ENCODE results near the gene GIMAP5.

GIMAP5 gene

DNA sequence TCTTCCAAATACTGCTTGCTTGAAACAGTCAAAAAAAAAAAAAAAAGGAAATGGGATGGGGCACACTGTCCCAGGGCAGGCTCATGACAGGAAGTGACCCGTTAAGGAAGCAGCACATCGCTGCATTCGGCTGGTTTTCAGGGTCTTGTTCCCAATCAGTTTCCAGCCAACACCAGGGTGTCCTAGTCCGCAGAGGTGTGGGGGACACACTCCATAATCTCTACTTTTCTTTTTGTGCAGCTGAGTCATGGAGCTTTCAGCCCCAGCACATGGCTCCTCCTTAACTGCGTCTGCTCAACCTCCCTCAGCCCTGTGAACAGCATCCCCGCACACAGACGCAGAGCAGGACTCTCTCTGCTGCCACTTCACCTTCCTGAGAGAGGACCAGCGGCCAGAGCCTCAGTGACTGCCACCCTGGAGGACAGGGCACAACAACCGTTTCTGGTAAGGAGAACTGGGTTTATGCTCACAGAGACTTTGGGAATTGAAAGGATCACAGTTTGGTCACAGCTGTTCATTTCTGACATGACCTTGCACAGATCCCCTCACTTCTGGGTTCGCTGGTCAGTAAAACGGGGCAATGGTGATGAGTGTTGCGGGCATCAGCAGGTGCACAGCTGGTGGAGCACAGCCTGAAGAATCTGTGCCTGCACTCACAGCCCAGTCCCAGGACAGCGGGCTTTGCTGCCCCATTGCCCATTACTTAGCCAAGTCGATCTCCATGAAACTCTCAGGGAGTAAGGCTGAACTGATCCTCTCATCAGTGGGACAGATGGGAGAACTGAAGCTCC is at the start of gene GIMAP5:
Gene GIMAP5 (plus strand): TSS at position 154 of the 791 bp plus-strand sequence. CDS start 3,467 bp downstream, outside the sequence.
- peak; percentile 11 for DNase-seq

DNA sequence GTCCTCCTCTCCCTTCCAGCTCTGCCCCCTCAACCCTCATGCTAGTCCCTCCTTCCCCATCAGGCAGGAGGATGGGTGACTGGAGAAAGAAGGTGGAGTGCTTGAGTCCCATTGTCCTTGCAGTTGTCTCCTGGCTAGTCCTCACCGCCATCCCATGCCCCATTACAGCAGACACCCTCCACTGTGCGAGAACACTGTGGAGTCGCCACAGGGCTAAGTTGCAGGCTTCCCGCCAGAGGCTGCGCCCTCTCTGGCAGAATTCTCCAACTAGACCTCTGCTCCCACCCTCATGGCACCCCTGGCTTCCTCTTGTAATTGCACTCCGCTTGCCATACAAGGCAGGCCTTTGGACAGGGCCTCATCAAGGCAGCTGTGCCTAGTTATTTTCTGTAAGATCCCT is 48.6 kb upstream of the GIMAP5 start:
- DNase-seq: no peak

DNA sequence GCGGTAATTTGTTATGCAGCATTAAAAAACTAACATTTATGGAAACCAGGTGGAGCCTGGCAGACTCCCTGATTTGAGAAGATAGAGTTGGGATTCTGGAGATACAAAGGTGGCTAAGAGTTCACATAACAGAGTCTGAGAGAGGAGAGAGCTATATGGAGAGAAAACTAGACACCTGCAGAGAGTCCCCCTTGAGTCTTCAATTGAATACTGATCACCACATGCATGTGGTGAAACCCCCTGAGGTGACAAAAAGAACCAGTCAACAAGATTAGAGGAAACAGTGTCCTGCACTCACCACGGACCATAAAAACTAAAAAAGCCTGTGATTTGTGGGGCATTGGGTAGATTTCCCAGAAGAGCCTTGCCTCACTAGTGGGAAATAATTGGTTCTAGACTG is 41.6 kb upstream of the GIMAP5 start:
- DNase-seq: no peak

DNA sequence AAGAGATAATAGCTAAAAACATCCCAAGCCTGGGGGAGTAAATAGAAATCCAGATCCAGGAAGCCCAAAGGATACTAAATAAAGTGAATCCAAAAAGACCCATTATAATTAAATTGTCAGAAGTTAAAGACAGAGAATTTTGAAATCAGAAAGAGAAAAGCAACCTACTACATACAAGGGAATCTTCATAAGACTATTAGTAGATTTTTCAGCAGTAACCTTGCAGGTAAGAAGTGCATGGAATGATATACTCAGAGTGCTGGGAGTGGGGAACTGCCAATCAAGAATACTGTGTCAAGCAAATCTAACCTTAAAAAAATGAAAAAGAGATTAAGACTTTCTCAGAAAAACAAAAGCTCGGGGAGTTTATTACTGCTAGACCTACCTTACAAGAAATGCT is 34.0 kb upstream of the GIMAP5 start:
- DNase-seq: no peak

DNA sequence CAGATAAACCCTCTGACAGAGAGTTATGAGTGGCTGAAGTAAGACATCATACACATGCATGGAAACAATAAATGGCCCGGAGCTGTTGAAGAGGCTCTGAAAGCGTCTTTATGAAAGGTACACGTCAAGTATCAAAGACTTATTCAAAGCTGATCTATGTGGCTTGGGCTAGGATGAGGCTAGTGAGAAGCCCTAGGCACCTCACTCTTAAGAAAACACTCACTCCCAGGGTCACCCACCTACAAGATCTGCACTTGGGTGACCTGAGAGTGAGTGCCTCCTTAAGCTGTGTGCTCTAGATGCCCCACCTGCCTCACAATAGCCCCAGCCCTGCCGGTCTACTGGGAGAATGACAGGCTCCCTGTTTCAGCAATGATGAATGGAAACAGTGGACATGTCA is 21.9 kb upstream of the GIMAP5 start:
- no peak for DNase-seq

DNA sequence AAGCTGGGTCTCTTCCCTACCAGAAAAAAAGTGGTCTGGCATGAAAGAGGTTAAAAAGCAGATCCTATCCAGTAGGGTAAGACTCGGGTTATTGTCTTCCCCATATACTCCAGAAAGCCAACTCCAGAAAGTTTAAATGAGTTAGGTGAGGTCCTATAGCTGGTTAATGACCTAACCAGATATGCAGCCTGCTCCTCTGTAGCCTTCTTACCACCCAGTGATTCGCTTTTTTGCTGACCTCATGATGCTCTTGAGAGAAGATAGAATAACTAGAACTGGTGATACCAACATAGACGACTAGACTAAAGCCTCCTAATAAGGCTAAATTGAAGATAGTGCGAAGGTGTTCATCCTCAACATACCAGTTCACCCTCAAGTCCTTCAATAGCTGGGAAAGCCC is 21.5 kb upstream of the GIMAP5 start:
- DNase-seq: no peak

DNA sequence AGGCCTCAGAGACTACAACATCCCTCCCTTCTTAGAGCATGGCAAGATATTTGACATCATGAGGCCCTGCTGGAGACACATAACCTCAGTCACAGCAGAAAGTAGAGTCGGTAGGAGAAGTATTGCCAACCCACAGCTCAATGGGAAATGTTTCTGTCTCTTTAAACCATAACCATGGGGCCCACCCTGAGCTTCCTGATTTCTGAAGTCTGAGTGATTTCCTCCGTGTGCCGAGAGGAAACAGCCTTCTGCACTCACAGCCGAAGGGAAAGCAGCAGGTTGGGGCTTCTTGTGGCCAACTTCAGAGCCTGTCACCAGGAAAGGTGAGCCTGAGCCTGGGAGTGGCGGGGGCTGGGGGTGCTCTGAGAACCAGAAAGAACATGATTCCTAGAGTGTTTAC is 20.9 kb upstream of the GIMAP5 start, which contains the start of gene GIMAP1:
Gene GIMAP1 (plus strand): TSS at position 246 of the 400 bp plus-strand sequence. CDS start 2,435 bp downstream, outside the sequence.
- DNase-seq: peak; percentile 58

DNA sequence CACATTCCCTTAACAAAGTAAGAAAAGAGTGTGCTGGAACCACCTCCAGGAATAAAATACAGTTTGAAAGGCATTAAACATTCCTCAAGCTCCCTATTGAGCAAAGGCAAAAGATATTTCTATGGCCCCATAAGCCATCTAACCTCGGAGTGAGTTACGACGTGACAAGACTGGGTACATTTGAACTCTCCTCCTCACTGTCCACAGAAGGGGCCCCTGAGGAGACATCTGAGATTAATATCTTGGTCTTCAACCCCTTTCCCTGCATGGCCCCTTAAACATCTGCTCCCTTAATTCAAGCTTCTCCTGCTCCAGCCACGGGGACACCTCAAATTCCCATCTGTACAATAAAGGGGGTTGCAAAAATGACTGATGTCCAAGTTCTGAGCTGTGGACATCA is 20.3 kb upstream of the GIMAP5 start:
- no peak for DNase-seq

DNA sequence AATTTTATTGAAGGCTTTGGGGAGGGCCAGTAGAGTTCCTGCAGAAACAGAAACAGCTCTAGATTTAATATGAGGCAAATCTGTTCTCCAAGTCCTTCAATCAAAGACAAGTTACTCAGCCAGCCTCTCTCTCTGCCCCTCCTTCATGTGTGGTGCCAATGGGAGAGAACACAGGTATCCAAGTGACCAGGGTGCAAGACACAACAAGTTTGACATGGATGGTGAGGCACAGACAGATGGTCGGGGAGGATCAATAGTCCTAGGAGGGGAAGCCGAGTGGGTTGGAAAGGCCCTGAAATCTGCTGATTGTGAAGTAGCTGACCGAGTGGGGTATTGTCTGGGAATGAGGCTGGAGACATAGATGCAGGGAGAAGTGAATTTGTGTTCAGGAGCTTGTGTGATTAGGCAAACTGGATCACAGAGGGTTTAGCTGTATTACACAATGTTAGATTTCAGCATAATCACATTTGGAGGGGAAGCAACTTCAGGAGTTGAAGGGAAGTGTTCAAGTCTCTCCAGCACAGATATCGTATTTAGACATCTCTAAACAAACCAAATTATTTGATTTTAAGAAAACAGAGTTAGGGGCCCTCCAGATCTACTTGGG is 19.3 kb upstream of the GIMAP5 start:
- DNase-seq: peak; percentile 17

DNA sequence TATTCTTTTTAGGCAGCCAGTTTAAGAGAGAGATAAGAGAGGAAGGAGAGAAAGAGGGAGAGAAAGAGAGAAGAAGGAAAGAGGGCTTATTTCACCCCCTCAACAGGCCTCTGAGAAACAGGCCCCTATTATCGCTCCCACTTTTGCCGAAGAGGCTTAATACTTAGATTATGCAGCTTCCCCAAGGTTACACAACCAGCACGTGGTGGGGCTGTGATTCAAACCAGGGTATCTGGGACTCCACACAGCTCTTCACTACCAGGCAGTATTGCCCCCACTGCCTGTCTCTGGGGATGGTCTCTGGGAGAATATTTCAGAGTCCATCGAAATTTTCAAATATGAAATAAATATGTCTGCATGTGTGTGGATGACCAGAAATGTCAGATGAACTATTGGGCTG is 17.8 kb upstream of the GIMAP5 start:
- no peak for DNase-seq

DNA sequence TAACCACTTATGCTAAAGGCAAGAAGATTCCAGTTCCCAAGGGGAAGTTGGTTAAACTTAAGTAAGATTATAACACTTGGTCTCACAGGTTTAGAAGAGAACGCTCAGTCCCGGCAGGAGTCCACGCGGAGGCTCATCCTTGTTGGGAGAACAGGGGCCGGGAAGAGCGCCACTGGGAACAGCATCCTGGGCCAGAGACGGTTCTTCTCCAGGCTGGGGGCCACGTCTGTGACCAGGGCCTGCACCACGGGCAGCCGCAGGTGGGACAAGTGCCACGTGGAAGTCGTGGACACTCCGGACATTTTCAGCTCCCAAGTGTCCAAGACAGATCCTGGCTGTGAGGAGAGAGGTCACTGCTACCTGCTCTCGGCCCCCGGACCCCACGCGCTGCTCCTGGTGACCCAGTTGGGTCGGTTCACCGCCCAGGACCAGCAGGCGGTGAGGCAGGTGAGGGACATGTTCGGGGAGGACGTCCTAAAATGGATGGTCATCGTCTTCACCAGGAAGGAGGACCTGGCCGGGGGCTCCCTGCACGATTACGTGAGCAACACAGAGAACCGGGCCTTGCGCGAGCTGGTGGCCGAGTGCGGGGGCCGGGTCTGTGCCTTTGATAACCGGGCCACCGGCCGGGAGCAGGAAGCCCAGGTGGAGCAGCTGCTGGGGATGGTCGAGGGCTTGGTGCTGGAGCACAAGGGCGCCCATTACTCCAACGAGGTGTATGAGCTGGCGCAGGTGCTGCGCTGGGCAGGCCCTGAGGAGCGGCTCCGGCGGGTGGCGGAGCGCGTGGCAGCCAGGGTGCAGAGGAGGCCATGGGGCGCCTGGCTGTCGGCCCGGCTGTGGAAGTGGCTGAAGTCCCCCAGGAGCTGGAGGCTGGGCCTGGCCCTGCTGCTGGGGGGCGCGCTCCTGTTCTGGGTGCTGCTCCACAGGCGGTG is 17.0 kb upstream of the GIMAP5 start:
- no peak for DNase-seq

DNA sequence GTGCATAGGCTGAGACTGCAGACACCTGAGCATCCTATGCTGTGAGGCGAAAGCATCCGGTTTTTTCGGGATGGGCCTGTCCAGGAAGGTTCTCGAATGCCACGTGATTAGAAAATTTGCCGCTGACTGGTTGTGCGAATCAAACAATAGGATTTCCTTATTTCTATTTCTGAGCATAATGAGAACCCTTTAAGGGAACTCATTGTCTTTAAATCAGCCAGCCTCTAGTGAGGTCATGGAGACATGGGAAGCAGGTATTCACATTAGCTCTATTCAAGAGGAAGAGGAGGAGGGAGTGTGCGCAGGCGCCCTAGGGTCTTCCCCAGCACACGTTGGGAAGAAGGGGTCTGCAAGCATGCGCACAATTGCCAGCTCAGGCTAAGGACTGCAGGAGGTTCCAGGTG is 15.2 kb upstream of the GIMAP5 start:
- DNase-seq: no peak

DNA sequence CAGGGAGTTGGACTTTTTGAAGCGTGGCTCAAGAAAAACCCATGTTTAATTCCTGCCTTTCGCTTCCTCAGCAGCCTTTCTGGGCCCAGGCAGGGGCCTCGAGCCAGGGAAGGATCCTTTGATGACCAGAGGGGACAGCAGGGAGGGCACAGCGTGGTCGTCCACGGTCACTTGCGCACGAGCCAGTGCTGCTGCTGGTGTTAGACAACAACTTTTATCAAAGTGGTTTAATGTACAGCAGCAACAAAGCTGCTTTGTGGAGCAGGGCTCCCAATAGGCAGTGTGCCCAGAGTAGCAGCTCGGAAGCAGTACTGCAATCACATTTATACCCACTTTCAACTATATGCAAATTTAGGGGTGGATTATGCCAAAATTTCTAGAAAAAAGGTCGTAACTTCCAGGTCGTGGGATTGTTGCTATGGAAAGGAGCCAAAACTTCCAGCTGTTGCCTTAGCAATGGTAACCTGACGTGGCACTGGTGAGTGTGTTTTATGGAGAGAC is 14.7 kb upstream of the GIMAP5 start:
- DNase-seq: no peak

DNA sequence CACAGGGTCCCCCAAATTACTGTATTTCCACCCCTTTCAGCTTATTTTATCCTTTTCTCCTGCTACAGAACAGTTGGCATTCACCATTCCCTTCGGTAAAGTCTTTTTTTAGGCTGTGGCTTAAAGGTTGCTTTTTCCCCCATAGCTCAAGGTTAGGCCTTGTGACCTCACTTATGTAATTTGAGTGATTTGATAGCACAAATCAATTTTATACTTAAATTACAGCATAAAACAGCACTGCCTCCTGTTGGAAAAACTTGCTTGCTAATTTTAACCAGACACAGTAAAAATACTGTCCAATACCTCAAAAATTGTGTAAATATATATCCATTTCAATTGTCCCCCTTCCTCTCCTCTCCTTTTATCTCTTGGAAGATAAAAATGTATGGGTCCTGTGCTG is 13.8 kb upstream of the GIMAP5 start:
- DNase-seq: no peak

DNA sequence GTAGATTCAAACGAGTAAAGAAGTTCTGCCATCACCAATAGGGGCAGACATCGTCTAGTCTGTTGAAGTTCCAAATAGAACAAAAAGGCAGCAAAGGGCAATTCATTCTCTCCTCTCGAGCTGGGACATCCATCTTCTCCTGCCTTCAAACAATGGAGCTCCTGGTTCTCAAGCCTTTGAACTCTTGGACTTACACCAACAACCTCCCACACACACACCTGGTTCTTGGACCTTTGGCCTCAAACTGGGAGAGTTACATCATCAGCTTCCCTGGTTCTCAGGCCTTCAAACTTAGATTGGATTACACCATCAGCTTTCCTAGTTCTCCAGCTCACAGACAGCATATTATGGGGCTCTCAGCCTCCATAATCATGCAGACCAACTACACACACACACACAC is 9.8 kb upstream of the GIMAP5 start:
- no peak for DNase-seq

DNA sequence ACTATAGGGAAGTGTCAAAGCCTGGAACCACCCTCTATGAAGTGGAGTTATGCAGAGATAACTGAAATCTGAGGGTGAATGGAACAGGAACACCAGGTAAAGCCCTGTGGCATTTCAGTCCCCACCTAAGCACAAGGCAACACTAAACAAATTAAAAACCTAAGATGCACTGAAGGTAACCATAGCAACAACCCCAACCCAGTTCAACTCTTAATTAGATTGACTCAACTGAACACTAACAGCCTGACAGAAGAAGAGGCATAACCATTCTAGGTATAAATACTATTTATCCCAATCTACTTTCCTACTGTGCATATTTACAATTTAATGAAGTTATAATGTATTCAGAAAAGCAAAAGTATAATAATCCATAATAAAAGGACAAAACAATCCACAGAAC is 9.2 kb upstream of the GIMAP5 start:
- DNase-seq: no peak

DNA sequence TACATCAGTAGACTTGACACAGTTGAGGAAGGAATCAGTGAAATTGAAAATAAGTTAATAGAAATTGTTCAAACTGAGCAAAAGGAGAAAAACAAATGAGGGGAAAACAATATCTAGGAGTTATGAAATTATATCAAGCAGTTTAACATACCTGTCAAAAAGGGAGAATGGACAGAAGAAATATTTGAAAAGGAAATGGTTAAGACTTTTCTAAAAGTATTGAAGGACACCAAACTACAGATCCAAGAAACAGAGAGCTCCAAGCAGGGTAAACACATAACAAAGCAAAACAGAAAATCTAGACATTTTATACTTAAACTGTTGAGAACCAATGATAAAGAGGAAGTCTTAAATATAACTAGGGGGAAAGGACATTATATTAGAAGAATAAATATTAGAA is 8.6 kb upstream of the GIMAP5 start:
- no peak for DNase-seq

DNA sequence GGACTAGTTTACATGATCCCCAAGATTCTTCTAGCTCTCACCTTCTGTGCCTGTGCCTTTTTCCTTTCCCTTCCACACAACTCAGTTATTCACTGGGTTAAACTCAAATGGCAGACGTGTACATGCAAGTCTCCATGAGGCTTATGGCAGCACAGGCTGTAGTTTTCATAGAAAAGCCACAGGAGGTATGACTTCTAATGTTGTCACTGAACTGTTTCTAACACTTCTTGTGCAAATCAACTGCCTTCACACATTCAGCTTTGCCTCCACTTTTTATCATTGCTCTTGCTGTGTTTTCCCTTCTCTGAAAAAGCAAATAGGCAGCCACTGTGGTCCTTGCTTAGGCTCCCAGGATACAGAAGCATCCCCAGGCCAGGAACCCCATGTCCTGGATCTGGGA is 5.3 kb upstream of the GIMAP5 start:
- no peak for DNase-seq

DNA sequence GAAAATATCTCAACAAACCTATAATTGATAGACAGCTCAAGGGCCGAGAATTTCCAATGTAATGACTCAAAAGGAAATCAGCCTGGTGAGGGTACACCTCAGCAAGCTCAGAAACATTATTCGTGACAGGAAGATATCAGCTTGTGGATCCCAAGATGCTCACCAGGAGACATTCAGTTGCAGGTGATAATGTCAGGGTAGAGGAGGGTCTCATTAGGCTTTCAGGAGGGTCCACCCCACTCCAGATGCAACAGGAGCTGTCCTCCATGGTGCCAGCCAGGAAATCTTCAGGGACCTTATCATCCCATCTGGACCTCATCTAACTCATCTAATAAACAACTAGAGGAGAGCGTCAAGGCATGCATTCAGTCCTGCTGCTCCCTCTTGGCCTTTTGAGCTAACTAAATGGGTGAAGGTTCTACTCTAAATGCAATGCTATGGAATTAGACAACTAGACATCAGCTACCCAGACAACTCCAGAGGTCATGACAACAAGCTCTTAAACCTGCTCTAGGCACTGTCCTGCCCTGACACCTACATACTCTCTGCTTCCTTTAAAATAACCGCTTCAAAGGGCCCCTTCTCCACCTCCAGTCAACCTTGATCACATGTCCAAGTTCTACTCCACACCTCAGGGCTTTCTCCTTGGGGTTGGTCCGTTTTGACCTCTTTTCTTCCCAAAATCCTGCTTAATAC is 4.3 kb upstream of the GIMAP5 start:
- no peak for DNase-seq

DNA sequence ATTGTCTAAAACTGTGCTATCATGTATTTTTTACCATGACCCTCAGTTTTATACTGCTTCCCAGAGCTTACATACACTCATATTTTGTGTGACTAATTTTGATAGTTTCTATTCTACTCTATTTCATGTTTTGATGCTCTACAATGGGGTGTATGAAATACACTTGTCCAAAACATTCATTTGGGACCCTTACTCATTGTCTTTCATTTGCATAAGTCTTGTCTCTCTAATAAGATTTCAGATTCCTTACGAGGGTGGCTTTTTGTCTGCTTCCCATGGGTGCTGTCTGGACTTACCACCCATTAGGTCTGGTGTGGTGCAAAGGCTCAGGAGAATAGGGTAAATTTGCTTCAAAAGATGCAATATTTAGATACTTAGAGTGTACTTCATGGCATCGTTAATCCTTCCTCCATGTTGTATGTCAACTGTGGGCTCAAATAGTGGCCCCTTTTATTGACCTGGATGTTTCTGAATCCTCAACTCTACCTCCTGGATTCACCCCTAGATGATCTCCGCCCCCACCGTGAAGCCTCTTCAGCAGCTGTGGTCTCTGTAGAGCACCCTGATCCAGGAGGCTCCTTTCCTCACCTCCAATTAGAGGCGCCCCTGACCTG is 3.6 kb upstream of the GIMAP5 start:
- no peak for DNase-seq

DNA sequence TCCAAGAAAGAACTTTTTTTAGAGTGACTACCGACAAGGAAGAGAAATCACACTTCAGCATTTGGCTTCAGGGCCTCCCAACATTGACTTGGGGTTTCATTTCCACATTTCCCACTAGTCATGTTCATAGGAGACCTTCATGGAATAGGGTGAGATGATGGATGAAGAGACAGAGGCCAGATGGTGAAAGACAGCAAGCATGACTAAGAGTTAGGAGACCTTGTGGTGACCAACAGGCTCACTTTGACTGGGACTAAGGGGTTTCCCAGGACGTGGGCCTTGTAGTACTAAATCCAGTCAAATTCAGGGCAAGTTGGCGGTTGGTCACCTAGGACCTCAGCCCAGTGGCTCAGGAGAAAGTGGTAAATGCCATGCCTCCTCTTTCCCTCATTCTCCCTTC is 3.0 kb upstream of the GIMAP5 start:
- DNase-seq: no peak

Measured in hematopoietic multipotent progenitor cell treated with erythropoietin and hydrocortisone succinate and interleukin-3 and kit ligand, for 6 days (in vitro differentiated cells).